Thyroid gland (tissue), 4 donors: ENCODE data around the gene NAA20.

Source experiments
- CTCF ChIP-seq, 6 experiments: fragments of 200-600 bp in 3 of 6; fragments of 450-650 bp in 3 of 6; sonication (generic) in 3 of 6; IDR thresholded peaks; one replicate each; pipeline ENCODE4 v1.5.1; 2016 to 2019; ENCODE audit warnings: antibody characterized with exemption in 6 of 6, mild to moderate bottlenecking in 2 of 6, inconsistent platforms in 1 of 6, moderate library complexity in 1 of 6
- POLR2A ChIP-seq, 2 donors: fragments of 450-650 bp; IDR thresholded peaks; one replicate each; pipeline ENCODE4 v1.6.1; 2017; ENCODE audit warnings: antibody characterized with exemption in 2 of 2, mild to moderate bottlenecking in 2 of 2, moderate library complexity in 1 of 2

GRCh38 chr20:20027284-20027683, 10.1 kb downstream of the NAA20 start:
- no peak for TF ChIP-seq CTCF (IDR thresholded peaks at IDR 0.05)
- no peak for TF ChIP-seq POLR2A (IDR thresholded peaks at IDR 0.05)
